Activated CD4-positive, alpha-beta T cell treated with anti-CD3 and anti-CD28 coated beads, Interleukin-2, Interleukin-6, amounts not matched to agents 100 ng/mL and 50 ng/mL, durations not matched to agents 16 hours and 8 hours (primary cell): ENCODE results near the gene GALK2.
"Not testable (repeated sequence)": the region's sequence is repeated elsewhere in the genome, so short reads cannot be mapped to it uniquely, and the experiment has no call there.

Source experiments
- DNase-seq: peaks from one replicate; pipeline ENCODE4 v3.0.0-alpha.2; 2020

The GALK2 gene

GRCh38 chr15:49225572-49226281 lies 55.7 kb downstream of the GALK2 start:
- no peak for DNase-seq

GRCh38 chr15:49227602-49228001 lies 57.6 kb downstream of the GALK2 start:
- no peak for DNase-seq

- no peak for DNase-seq
These were observed 59.9 kb downstream of the GALK2 start for GRCh38 chr15:49229922-49230321.

- DNase-seq: no peak
These were observed 62.3 kb downstream of the GALK2 start for GRCh38 chr15:49232236-49232806.

GRCh38 chr15:49235446-49236124 lies 65.5 kb downstream of the GALK2 start:
- peak; percentile 72 for DNase-seq

DNA sequence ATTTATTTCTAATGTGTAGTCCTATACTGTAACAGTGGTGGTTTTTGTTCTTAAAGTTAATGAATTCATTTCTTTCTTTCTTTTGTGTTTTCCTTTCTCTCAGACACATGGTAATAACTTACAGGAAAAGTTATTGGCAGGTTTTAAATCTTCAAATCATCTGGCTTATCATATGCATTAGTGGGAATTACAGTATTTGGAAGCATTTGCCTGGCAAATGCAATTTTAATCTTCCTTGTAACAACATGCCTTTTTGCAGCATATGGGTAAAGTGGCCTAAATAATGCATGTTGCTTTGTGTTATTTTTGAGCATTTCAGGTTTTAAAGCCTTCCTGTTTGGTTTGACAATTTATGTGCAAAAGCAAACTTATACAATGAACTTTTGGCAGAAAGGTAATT lies 66.8 kb downstream of the GALK2 start:
- DNase-seq: no peak

GRCh38 chr15:49238342-49238741 lies 68.3 kb downstream of the GALK2 start:
- no peak for DNase-seq

- no peak for DNase-seq
These were observed 69.1 kb downstream of the GALK2 start for GRCh38 chr15:49239105-49239504.

- DNase-seq: no peak
These were observed 72.8 kb downstream of the GALK2 start for GRCh38 chr15:49242820-49243219.

GRCh38 chr15:49247556-49248110 lies 77.6 kb downstream of the GALK2 start:
- no peak for DNase-seq

GRCh38 chr15:49248291-49248690 lies 78.2 kb downstream of the GALK2 start:
- DNase-seq: no peak

DNA sequence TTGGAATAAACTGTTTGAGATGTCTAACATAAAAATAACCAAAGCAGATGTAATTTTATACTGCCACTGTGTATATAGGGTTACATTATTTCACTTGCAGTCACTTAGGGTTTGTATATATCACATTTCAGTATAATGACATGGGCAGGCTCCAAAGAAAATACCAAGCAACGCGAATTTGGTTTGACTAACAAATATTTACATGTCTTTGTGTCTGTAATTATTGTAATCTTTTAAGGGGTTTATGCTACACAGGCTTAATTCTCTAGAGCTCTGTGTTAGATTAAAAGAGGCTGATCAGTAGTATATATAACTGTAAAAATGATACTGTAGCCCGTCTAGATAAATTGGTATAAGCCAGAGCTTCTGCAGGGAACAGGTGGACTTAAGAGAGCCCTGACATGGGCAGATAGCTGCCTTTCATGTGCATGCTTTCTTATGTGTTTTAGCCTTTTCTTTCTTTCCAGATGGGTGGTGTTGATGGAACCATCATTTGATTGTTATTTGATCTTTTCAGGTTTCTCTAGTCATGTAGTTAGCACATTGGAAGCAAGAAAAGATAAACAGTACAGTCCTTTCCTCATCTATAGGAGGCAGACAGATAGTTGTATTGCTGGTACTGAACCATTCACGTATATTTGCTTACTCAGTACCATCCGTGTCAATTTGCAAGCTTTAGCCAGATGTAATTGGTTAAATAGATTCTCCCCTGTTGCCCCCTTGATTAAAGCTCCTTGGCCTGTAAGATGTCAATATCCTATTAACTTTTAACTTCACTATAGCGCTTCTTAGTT lies 86.1 kb downstream of the GALK2 start:
- DNase-seq: no peak

GRCh38 chr15:49265117-49265516 lies 95.1 kb downstream of the GALK2 start:
- not testable (repeated sequence) for DNase-seq

DNA sequence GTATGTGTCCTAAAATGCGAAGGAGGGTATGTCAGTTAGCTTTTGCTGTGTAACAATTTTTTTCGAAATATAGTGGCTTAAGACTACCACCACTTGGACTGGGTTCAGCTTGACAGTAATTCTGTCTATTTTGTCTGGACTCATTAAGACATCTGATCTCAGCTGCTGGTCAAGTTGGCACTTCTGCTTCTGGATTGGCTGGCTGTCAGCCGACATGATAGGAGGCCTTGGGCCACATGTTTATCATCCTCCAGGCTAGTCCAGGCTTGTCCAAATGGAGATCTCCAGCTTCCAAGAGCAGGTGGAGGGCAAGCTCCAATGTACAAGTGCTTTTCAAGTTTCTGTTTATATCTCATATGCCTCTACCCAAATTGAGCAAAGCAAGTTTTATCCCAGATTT lies 95.9 kb downstream of the GALK2 start:
- DNase-seq: no peak

GRCh38 chr15:49270541-49271421 lies 100.7 kb downstream of the GALK2 start:
- DNase-seq: no peak

GRCh38 chr15:49273734-49274318 lies 103.8 kb downstream of the GALK2 start:
- DNase-seq: no peak

- DNase-seq: no peak
These were observed 108.7 kb downstream of the GALK2 start for GRCh38 chr15:49278751-49279150.

- DNase-seq: no peak
These were observed 109.7 kb downstream of the GALK2 start for GRCh38 chr15:49279521-49280456.

GRCh38 chr15:49282366-49282765 lies 112.3 kb downstream of the GALK2 start:
- DNase-seq: no peak

- DNase-seq: peak; percentile 6
These were observed 116.8 kb downstream of the GALK2 start for GRCh38 chr15:49286649-49287404.
